ENCODE data around the gene DBNDD1.

DNA sequence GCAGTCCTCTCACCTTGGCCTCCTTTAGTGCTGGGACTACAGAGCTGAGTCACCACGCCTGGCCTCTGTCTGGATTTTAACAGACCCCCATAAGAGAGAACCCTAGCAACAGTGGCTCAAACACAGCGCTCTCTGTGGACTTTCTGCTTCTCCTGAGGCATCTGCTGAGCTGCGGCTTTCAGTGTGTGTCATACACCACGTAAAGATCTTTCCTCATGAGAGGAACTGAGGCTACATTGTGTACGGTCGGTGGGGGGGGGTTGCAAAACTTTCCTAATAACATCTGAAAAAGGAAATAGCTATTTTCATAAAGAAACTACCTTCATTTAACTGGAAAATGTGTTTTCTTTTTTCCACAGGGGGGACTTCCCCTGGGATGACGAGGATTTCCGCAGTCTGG lies 37.8 kb downstream of the DBNDD1 start:
- TF ChIP-seq, protein P1, sequence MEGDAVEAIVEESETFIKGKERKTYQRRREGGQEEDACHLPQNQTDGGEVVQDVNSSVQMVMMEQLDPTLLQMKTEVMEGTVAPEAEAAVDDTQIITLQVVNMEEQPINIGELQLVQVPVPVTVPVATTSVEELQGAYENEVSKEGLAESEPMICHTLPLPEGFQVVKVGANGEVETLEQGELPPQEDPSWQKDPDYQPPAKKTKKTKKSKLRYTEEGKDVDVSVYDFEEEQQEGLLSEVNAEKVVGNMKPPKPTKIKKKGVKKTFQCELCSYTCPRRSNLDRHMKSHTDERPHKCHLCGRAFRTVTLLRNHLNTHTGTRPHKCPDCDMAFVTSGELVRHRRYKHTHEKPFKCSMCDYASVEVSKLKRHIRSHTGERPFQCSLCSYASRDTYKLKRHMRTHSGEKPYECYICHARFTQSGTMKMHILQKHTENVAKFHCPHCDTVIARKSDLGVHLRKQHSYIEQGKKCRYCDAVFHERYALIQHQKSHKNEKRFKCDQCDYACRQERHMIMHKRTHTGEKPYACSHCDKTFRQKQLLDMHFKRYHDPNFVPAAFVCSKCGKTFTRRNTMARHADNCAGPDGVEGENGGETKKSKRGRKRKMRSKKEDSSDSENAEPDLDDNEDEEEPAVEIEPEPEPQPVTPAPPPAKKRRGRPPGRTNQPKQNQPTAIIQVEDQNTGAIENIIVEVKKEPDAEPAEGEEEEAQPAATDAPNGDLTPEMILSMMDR (IDR thresholded peaks at IDR 0.05) = no peak
- no peak for TF ChIP-seq POLR2AphosphoS5 (IDR thresholded peaks at IDR 0.05; ENCODE audit: low read depth, low read length)
- TF ChIP-seq, protein P2, sequence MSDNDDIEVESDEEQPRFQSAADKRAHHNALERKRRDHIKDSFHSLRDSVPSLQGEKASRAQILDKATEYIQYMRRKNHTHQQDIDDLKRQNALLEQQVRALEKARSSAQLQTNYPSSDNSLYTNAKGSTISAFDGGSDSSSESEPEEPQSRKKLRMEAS (IDR thresholded peaks at IDR 0.05; ENCODE audit: low read depth) = no peak
- no peak for TF ChIP-seq EP300 (IDR thresholded peaks at IDR 0.05; ENCODE audit: borderline replicate concordance in 1 of 2, low read depth in 1 of 2, low read length in 1 of 2)
- no peak for TF ChIP-seq GABPA (IDR thresholded peaks at IDR 0.05; ENCODE audit: low read depth)
- TF ChIP-seq RAD21 (IDR thresholded peaks at IDR 0.05; ENCODE audit: low read length) = no peak
- TF ChIP-seq, protein P3, sequence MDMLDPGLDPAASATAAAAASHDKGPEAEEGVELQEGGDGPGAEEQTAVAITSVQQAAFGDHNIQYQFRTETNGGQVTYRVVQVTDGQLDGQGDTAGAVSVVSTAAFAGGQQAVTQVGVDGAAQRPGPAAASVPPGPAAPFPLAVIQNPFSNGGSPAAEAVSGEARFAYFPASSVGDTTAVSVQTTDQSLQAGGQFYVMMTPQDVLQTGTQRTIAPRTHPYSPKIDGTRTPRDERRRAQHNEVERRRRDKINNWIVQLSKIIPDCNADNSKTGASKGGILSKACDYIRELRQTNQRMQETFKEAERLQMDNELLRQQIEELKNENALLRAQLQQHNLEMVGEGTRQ (IDR thresholded peaks at IDR 0.05; ENCODE audit: borderline replicate concordance, low read depth, low read length) = no peak
- no peak for TF ChIP-seq YY1 (IDR thresholded peaks at IDR 0.05; ENCODE audit: low read depth)
- TF ChIP-seq EZH2phosphoT487 (IDR thresholded peaks at IDR 0.05; ENCODE audit: borderline replicate concordance, low read depth) = no peak
- TF ChIP-seq TAF1 (IDR thresholded peaks at IDR 0.05; ENCODE audit: borderline replicate concordance, low read depth, low read length) = no peak
- TF ChIP-seq, protein P4, sequence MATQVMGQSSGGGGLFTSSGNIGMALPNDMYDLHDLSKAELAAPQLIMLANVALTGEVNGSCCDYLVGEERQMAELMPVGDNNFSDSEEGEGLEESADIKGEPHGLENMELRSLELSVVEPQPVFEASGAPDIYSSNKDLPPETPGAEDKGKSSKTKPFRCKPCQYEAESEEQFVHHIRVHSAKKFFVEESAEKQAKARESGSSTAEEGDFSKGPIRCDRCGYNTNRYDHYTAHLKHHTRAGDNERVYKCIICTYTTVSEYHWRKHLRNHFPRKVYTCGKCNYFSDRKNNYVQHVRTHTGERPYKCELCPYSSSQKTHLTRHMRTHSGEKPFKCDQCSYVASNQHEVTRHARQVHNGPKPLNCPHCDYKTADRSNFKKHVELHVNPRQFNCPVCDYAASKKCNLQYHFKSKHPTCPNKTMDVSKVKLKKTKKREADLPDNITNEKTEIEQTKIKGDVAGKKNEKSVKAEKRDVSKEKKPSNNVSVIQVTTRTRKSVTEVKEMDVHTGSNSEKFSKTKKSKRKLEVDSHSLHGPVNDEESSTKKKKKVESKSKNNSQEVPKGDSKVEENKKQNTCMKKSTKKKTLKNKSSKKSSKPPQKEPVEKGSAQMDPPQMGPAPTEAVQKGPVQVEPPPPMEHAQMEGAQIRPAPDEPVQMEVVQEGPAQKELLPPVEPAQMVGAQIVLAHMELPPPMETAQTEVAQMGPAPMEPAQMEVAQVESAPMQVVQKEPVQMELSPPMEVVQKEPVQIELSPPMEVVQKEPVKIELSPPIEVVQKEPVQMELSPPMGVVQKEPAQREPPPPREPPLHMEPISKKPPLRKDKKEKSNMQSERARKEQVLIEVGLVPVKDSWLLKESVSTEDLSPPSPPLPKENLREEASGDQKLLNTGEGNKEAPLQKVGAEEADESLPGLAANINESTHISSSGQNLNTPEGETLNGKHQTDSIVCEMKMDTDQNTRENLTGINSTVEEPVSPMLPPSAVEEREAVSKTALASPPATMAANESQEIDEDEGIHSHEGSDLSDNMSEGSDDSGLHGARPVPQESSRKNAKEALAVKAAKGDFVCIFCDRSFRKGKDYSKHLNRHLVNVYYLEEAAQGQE (IDR thresholded peaks at IDR 0.05; ENCODE audit: low read depth, low read length) = no peak

Measured in SK-N-SH (cell line).